NCI-H1092 (cell line): ENCODE data around the gene MPG.
A peak's percentile ranks its signal among the peaks of the same experiment; 100 is the strongest.

Source experiments
- DNase-seq: peaks from one replicate; lab custom pipeline; 2025; lab: John Stamatoyannopoulos, UW

MPG gene

GRCh38 chr16:66309-67182 is 11.5 kb upstream of the MPG start:
- DNase-seq: no peak

- DNase-seq: peak; percentile 54
Observed at GRCh38 chr16:67183-67791, 10.7 kb upstream of the MPG start.

GRCh38 chr16:67884-68789 is 9.9 kb upstream of the MPG start:
- DNase-seq: no peak

GRCh38 chr16:69181-69580 is 8.8 kb upstream of the MPG start:
- no peak for DNase-seq

GRCh38 chr16:71210-71539 is 6.8 kb upstream of the MPG start:
- DNase-seq: no peak

GRCh38 chr16:71540-72401 is 6.3 kb upstream of the MPG start:
- no peak for DNase-seq

GRCh38 chr16:72561-73548 is 5.2 kb upstream of the MPG start, which contains the start of gene RHBDF1:
Gene RHBDF1 (minus strand): TSS chr16:72631. CDS start chr16:65015, 7,616 bp downstream.
- no peak for DNase-seq

GRCh38 chr16:74051-74746 is 3.8 kb upstream of the MPG start:
- no peak for DNase-seq

- DNase-seq: no peak
Observed at GRCh38 chr16:74747-75334, 3.2 kb upstream of the MPG start.

GRCh38 chr16:75580-76501 is 2.2 kb upstream of the MPG start:
- no peak for DNase-seq

- DNase-seq: no peak
Observed at GRCh38 chr16:76535-77272, 1.3 kb upstream of the MPG start.

- no peak for DNase-seq
Observed at GRCh38 chr16:77273-77806, 685 bp upstream of the MPG start.

GRCh38 chr16:78444-79150 is 572 bp downstream of the MPG start:
- no peak for DNase-seq

- no peak for DNase-seq
Observed at GRCh38 chr16:79151-80054, 1.4 kb downstream of the MPG start.

GRCh38 chr16:83060-83603 is 5.1 kb downstream of the MPG start:
- DNase-seq: no peak
